ENCODE measurements around the gene KLHDC4. TPM values are rescaled to one million over a fixed set of nuclear protein-coding genes. Genes with fewer than 3 reads are reported as not detected.

KLHDC4 gene
- total RNA-seq, 2 experiments from 2014 or later, result 65.9 to 70.2 TPM

DNA sequence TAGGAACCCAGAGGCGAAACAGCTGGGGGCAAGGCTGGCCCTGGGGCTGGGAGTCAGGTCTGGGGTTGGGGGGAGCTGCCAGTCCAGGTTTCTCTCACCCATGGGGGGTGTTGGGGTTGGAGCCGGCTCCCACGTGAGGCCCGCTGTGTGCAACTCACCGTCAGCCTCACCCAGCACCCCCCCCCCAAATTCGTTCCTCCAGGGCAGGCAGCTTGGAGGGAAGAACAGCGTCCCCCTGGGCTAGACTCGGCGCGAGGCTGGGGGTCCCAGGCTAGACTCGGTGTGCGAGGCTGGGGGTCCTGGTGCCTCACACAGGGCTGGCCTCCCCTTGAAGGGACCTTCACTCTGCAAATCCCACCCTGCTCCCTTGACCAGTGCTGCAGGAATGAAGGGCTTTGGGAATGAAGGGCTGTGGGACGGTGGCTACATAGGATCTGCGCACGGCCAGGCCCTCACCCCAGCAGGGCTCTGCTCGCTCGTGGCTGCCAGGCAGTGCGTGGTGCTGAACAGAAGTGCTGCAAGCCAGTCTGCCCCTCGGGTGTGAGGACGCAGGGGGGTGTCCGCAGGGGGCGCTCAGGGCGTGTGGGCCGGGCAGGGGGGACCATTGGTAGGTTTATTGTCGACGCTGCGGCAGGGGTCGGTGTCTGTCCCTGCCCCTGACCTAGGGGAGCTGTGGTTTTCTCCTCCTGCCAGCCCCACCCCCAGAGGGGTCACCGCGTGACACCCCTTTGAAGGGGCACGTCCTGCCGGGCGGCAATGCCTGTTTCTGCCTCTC is 74.7 kb downstream of the KLHDC4 start:
- CTCF ChIA-PET, result no interaction called here
- H3K4me3 Mint-ChIP-seq, result no peak overlapping the region
- H3K27me3 Mint-ChIP-seq, result peaks cover 2% of the 10 kb centered on the region
- H3K36me3 Mint-ChIP-seq, result peaks cover 3% of the 10 kb centered on the region
- no peak overlapping the region for H3K27ac Mint-ChIP-seq
- H3K9me3 Mint-ChIP-seq, result no peaks in the 10 kb centered on the region
- POLR2A ChIA-PET, result no interaction called here
- no peak for DNase-seq
- no peaks in the 10 kb centered on the region for H3K4me1 Mint-ChIP-seq (ENCODE audit: low read depth)
- intact Hi-C loops (cut with micrococcal nuclease), result no loop called here

DNA sequence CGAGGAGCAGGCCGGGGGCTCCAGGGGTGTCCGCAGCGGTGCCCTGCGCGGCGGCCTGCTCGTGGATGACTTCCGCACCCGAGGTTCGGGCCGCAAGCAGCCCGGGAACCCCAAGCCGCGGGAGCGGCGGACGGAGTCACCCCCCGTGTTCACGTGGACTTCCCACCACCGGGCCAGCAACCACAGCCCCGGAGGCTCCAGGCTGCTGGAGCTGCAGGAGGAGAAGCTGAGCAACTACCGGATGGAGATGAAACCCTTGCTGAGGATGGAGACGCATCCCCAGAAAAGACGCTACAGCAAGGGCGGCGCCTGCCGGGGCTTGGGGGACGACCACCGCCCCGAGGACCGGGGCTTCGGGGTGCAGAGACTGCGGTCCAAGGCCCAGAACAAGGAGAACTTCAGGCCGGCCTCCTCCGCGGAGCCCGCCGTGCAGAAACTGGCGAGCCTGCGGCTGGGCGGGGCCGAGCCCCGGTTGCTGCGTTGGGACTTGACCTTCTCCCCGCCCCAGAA is 75.8 kb downstream of the KLHDC4 start:
- Mint-ChIP-seq H3K4me1 (ENCODE audit: low read depth) (no peaks in the 10 kb centered on the region), H3K27me3 (peaks cover 4% of the 10 kb centered on the region), H3K27ac (no peak overlapping the region), H3K9me3 (no peaks in the 10 kb centered on the region), H3K4me3 (no peak overlapping the region), H3K36me3 (peaks cover 3% of the 10 kb centered on the region)
- CTCF ChIA-PET, result no interaction called here
- no peak for DNase-seq
- POLR2A ChIA-PET, result interaction anchor here (0.8 kb wide), 1 partner anchor 9 kb away, joined by 4 read pairs; no protein-coding TSS in a partner anchor
- intact Hi-C loops (cut with micrococcal nuclease), result no loop called here

DNA sequence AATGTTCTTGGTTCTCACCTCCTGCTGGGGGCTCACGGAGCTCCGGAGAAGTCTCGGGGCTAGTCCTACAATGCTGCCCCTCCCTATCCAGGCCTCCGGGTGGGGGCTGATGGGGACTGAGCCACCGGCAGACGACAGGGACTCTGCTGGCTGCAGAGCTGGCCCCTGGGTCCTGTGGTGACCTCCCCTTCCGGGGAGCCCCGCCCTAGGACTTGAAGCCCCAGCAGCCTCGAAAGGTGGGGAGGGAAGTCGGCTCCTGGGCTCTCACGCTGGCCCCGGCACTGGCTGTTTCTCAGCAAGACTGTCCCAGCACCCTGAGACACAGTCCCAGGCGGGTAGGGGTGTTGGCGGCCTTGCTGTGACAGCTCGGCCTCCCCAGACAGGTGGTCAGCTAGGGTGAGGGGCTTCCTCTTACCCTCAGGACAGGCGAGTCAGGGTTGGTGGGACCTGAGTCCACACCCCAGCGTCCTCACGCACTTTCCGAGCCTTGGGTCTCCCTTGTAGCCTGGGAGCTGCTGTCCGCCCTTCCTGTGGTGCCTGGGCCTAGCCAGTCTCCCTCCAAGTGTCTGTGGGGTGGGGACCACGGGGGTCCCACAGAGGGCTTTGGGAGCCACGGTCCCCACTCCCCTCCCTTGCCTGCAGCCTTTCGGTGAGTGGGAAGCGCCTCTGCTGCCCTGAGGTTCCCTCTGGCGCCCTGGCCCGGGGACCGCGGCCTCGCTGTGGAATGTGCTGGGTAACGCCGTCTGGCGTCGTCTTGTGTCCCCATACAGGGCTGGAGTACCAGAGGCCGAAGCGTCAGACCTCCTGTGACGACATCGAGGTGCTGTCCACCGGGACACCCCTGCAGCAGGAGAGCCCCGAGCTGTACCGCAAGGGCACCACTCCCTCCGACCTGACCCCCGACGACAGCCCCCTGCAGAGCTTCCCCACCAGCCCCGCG is 76.6 kb downstream of the KLHDC4 start:
- Mint-ChIP-seq H3K36me3 (no peaks in the 10 kb centered on the region), H3K4me3 (no peak overlapping the region), H3K9me3 (no peaks in the 10 kb centered on the region), H3K4me1 (ENCODE audit: low read depth) (no peaks in the 10 kb centered on the region), H3K27me3 (peaks cover 4% of the 10 kb centered on the region), H3K27ac (no peak overlapping the region)
- no peak for DNase-seq
- POLR2A ChIA-PET, result interaction anchor here (0.8 kb wide), 1 partner anchor 10 kb away, joined by 4 read pairs; no protein-coding TSS in a partner anchor
- intact Hi-C loops (cut with micrococcal nuclease), result no loop called here
- CTCF ChIA-PET, result no interaction called here

DNA sequence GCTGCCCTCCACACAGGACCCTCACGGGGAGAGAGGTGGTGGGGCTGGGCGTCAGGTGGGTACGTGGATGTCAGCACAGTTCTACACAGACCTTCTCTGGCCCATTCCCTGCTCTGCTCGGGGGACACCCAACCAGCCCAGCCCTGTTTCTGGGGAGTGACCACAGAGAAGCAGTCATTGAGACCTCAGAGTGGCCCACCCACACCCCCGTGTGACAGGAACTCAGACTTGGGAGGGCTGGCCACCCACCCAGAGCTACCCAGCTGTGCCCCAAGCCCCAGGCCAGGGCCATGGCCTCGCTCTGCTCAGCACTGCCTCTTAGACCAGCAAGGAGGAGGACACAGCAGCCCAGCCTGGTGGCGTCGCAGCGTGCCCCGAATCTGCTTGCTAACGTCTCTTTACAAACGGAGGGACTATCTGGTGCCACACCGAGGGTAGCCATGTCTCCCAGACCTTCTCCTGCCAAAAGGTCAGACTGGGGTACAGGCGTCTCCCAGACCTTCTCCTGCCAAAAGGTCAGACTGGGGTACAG is 77.7 kb downstream of the KLHDC4 start:
- no peak for DNase-seq
- intact Hi-C loops (cut with micrococcal nuclease), result no loop called here
- H3K27me3 Mint-ChIP-seq, result peaks cover 4% of the 10 kb centered on the region
- CTCF ChIA-PET, result interaction anchor here (1.0 kb wide), 1 partner anchor 14 kb away, joined by 3 read pairs; no protein-coding TSS in a partner anchor
- H3K4me3 Mint-ChIP-seq, result no peak overlapping the region
- H3K9me3 Mint-ChIP-seq, result no peaks in the 10 kb centered on the region
- POLR2A ChIA-PET, result no interaction called here
- no peaks in the 10 kb centered on the region for H3K4me1 Mint-ChIP-seq (ENCODE audit: low read depth)
- H3K36me3 Mint-ChIP-seq, result no peaks in the 10 kb centered on the region
- no peak overlapping the region for H3K27ac Mint-ChIP-seq

DNA sequence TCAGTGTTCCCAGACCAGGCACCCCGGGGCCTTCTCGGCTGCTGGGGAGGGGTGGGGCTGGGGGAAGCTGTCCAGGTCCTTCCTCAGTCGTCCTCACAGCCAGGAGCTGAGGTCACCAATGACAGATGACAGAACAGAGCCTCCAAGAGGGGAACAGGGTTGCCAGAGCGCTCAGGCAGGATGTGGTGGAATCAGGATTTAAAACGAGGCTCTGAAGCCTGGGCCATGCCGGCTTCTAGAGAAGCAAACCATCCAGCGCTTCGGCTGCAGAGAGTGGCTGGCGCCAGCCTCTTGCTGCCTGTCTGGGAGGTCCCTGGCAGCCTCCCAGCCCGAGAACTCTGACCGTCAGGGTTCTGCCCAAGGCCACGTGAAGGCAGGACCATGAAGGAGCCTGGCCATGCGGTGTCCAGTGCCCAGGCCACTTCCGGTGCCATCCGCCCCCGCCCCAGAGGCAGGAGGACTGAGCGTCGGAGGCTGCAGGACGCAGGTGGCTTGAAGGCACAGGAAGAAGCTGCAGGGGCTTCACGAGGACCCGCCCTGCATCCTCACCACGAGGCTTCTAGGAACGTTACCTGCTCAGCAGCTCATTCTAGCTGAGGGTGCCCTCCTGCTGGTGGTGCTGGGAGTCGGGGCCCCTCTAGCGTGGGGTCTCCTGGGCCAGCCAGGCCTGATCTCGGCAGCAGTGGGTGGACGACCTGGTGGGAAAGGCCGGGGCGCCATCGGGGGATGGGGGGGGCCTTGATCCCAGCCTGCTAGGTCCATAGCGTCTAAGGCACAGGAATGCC is 78.5 kb downstream of the KLHDC4 start:
- H3K36me3 Mint-ChIP-seq, result no peaks in the 10 kb centered on the region

DNA sequence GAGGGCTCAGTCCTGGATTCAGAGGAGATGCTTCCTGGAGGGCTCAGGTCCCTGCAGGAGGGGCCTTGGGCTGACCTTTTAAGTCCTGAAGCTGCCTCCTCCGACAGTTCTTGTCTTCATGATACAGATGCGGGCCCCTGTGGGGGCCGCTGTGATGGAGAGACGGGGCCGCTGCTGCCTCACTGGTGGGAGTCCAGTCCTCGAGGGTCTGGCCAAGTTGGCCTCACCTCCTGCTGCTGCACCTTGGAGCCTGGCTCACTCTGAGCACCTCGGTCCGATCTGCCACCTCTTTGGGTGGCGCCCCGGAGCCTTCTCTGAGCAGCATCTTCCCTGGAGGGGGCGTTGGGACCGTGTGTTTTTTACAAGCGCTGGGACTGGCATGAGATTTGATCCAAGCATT is 79.1 kb downstream of the KLHDC4 start:
- no peak overlapping the region for H3K27ac Mint-ChIP-seq
- no peaks in the 10 kb centered on the region for H3K9me3 Mint-ChIP-seq
- DNase-seq, result no peak
- H3K4me3 Mint-ChIP-seq, result no peak overlapping the region
- H3K36me3 Mint-ChIP-seq, result no peaks in the 10 kb centered on the region
- peaks cover 4% of the 10 kb centered on the region for H3K27me3 Mint-ChIP-seq
- peaks cover 6% of the 10 kb centered on the region for H3K4me1 Mint-ChIP-seq (ENCODE audit: low read depth)
- POLR2A ChIA-PET, result no interaction called here
- CTCF ChIA-PET, result no interaction called here
- intact Hi-C loops (cut with micrococcal nuclease), result no loop called here

More for the DNA sequence above, 78.5 kb downstream of the KLHDC4 start:
- Mint-ChIP-seq H3K9me3 (no peaks in the 10 kb centered on the region), H3K27ac (no peak overlapping the region), H3K27me3 (peaks cover 4% of the 10 kb centered on the region), H3K4me3 (no peak overlapping the region), H3K4me1 (ENCODE audit: low read depth) (peaks cover 1% of the 10 kb centered on the region)
- intact Hi-C loops (cut with micrococcal nuclease), result no loop called here
- ChIA-PET CTCF (interaction anchor here (1.0 kb wide), 1 partner anchor 15 kb away, joined by 3 read pairs; no protein-coding TSS in a partner anchor), POLR2A (no interaction called here)
- DNase-seq, result no peak

DNA sequence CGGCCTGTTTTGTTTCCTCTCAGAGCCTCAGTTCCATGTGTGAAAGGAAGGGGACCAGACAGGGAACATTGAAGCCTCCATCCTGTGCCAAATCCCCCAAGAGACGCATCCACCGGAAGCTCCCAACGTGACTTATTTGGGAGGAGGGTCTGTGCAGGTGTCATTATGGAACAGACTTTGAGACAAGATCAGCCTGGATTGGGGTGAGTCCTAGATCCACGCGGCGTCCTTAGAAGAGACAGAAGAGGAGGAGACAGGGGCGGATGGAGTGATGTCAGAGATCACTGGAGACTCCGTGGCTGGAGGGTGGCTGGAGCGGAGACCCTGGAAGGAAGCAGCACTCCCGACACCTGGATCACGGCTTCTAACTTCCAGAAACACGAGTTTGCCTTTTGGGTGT is 80.0 kb downstream of the KLHDC4 start:
- H3K27me3 Mint-ChIP-seq, result peaks cover 4% of the 10 kb centered on the region
- no peak for DNase-seq
- CTCF ChIA-PET, result no interaction called here
- intact Hi-C loops (cut with micrococcal nuclease), result no loop called here
- no peak overlapping the region for H3K27ac Mint-ChIP-seq
- POLR2A ChIA-PET, result no interaction called here
- H3K4me3 Mint-ChIP-seq, result no peak overlapping the region
- peaks cover 6% of the 10 kb centered on the region for H3K4me1 Mint-ChIP-seq (ENCODE audit: low read depth)
- H3K9me3 Mint-ChIP-seq, result no peaks in the 10 kb centered on the region
- no peaks in the 10 kb centered on the region for H3K36me3 Mint-ChIP-seq

DNA sequence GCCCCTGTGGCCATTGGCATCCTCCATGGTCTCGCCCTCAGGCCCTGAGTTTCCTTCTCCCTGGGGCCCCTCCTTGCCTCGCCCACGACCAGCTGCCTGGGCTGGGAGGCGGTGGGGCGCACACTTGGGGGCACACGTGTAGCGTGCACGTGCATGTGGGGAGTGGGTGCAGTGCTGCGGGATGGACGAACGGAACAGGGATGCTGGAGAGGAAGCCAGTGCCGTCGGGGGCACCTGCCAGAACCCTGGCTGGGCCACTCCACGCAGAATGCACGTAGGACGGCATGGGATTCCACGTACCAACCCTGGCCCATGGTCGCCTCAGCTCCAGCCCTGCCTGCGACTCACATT is 80.4 kb downstream of the KLHDC4 start:
- H3K4me1 Mint-ChIP-seq (ENCODE audit: low read depth), result peaks cover 6% of the 10 kb centered on the region
- H3K9me3 Mint-ChIP-seq, result no peaks in the 10 kb centered on the region
- peaks cover 4% of the 10 kb centered on the region for H3K27me3 Mint-ChIP-seq
- intact Hi-C loops (cut with micrococcal nuclease), result no loop called here
- no peaks in the 10 kb centered on the region for H3K36me3 Mint-ChIP-seq
- CTCF ChIA-PET, result no interaction called here
- DNase-seq, result no peak
- no peak overlapping the region for H3K27ac Mint-ChIP-seq
- H3K4me3 Mint-ChIP-seq, result no peak overlapping the region
- POLR2A ChIA-PET, result no interaction called here

DNA sequence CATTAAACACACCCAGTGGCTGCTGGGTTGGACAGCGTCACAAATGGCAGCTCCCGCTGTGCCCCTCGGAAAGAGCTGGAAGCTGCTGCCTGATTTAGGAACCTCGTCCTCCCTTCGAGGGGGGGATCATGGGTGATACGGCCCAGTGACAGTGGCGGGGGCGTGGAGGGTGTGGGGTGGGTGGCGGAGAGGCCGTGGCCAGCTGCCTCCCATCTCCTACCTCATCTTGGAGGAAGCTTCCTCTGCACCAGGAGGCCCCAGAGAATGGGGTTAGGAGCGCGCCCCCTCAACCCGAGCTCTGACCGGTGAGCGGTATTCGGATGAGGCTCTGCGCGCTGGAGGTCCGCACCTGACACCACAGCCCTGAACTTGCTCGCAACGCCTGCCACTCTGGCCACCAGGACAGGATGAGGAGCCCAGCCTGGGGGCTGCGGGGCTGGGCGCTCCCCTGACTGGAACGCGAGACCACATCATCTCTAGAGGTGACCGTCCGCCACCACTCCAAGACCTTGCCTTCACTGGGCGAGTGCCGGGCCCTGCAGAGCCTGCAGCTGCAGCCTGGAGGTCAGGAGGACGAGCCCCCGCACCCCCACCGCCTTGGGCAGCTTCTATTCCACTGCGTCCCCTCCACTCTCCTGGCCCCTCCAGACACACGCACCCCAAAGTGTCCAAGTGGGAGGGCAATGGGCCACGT is 80.9 kb downstream of the KLHDC4 start:
- intact Hi-C loops (cut with micrococcal nuclease), result no loop called here
- ChIA-PET POLR2A (no interaction called here), CTCF (no interaction called here)
- H3K4me1 Mint-ChIP-seq (ENCODE audit: low read depth), result peaks cover 6% of the 10 kb centered on the region
- H3K27me3 Mint-ChIP-seq, result peaks cover 4% of the 10 kb centered on the region
- H3K36me3 Mint-ChIP-seq, result no peaks in the 10 kb centered on the region
- H3K4me3 Mint-ChIP-seq, result no peak overlapping the region
- H3K27ac Mint-ChIP-seq, result no peak overlapping the region
- DNase-seq, result no peak
- no peaks in the 10 kb centered on the region for H3K9me3 Mint-ChIP-seq

DNA sequence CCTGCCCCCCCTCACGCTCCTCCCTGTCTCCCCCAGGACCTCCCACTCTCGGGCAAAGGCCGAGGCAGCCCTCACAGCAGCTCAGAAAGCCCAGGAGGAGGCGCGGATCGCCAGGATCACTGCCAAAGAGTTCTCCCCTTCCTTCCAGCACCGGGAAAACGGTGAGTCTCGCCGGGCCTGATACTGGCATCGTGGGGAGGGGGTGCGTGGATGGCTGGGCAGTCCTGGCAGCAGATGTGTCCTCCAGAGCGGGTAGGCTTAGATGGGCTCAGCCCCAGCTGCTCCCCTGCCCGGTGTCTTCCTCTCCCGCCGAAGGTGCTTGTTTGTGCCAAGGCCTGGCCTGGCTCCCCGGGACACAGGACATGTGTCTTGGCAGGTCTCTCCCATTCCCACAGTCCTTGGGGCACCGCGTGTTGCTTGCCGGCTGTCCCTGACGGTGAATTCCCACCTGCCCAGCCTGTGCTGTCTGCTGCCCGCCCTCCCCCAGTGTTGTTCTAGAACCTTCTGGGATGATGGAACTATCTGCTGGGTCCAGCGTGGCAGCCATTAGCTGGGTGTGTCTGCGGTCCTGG is 81.6 kb downstream of the KLHDC4 start:
- DNase-seq, result no peak
- H3K9me3 Mint-ChIP-seq, result no peaks in the 10 kb centered on the region
- intact Hi-C loops (cut with micrococcal nuclease), result no loop called here
- no peak overlapping the region for H3K27ac Mint-ChIP-seq
- H3K4me1 Mint-ChIP-seq (ENCODE audit: low read depth), result peaks cover 6% of the 10 kb centered on the region
- H3K4me3 Mint-ChIP-seq, result no peak overlapping the region
- H3K36me3 Mint-ChIP-seq, result no peaks in the 10 kb centered on the region
- ChIA-PET POLR2A (no interaction called here), CTCF (no interaction called here)
- peaks cover 4% of the 10 kb centered on the region for H3K27me3 Mint-ChIP-seq

DNA sequence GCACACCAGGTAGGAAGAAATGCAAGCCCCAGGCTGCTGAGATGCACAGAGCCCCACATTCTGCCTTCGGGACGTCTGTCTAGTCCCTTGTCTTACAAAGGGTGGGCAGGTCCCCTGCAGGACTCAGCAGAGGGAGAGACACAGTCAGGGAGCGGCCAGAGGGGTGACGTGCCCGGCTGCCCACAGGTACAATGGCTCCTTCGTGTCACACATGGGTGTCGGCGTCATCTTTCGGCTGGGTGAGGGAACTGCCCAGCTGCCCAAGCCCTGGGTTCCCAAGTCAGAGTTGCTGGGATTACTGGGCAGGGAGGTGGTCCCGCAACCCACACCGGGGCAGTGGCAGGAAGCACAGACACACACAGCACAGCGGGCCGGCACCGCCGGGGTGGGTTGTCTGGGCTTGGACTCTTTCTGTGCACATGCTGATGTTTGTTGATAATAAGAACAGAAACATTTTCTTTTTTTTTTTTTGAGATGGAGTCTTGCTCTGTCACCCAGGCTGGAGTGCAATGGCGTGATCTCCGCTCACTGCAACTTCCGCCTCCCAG is 82.9 kb downstream of the KLHDC4 start:
- POLR2A ChIA-PET, result no interaction called here
- Mint-ChIP-seq H3K4me1 (ENCODE audit: low read depth) (peaks cover 6% of the 10 kb centered on the region), H3K27me3 (peaks cover 4% of the 10 kb centered on the region), H3K36me3 (no peaks in the 10 kb centered on the region), H3K27ac (no peak overlapping the region), H3K4me3 (no peak overlapping the region), H3K9me3 (no peaks in the 10 kb centered on the region)
- CTCF ChIA-PET, result no interaction called here
- no peak for DNase-seq
- intact Hi-C loops (cut with micrococcal nuclease), result no loop called here
